KOPT-K1 (cell line): ENCODE data around the gene TGFB2.

Experiments used
- H3K27ac ChIP-seq: fragments of 200-600 bp; sonication (generic); 2 replicates; pipeline ENCODE4 v1.5.1; 2016; ENCODE audit warnings: antibody characterized with exemption, mild to moderate bottlenecking, low read depth, low read length; ENCODE audit not compliant: poor library complexity, severe bottlenecking
- H3K36me3 ChIP-seq: fragments of 200-600 bp; sonication (generic); 2 replicates; pipeline ENCODE4 v1.5.1; 2017; ENCODE audit warnings: antibody characterized with exemption, mild to moderate bottlenecking, low read length, moderate library complexity; ENCODE audit not compliant: insufficient read depth
- H3K9me3 ChIP-seq: fragments of 200-600 bp; sonication (generic); 2 replicates; pipeline ENCODE4 v1.5.1; 2017; ENCODE audit warnings: antibody characterized with exemption, low read length, mild to moderate bottlenecking; ENCODE audit not compliant: insufficient read depth, poor library complexity, severe bottlenecking

The TGFB2 gene

GRCh38 chr1:218344814-218345672 is at the start of gene TGFB2:
TSS of gene TGFB2 (plus strand) at chr1:218345336. CDS start at chr1:218346702, 1,366 bp downstream.
- Histone ChIP-seq H3K27ac (no peak within 1 kb of the TSS), H3K36me3 (no peaks in the 10 kb centered on the region), H3K9me3 (no peaks in the 10 kb centered on the region)

- Histone ChIP-seq H3K27ac (no peak overlapping the region), H3K9me3 (no peaks in the 10 kb centered on the region), H3K36me3 (peaks cover 23% of the 10 kb centered on the region)
Measured at GRCh38 chr1:218296162-218296561, 49.0 kb upstream of the TGFB2 start.

- Histone ChIP-seq H3K27ac (no peak overlapping the region), H3K36me3 (peaks cover 33% of the 10 kb centered on the region), H3K9me3 (no peaks in the 10 kb centered on the region)
Measured at GRCh38 chr1:218297461-218297860, 47.7 kb upstream of the TGFB2 start.

GRCh38 chr1:218297867-218298266 is 47.3 kb upstream of the TGFB2 start:
- Histone ChIP-seq H3K36me3 (peaks cover 37% of the 10 kb centered on the region), H3K9me3 (no peaks in the 10 kb centered on the region), H3K27ac (no peak overlapping the region)

GRCh38 chr1:218298398-218298797 is 46.7 kb upstream of the TGFB2 start:
- Histone ChIP-seq H3K9me3 (no peaks in the 10 kb centered on the region), H3K36me3 (peaks cover 43% of the 10 kb centered on the region), H3K27ac (no peak overlapping the region)

- H3K27ac ChIP-seq = no peak overlapping the region
- H3K9me3 ChIP-seq = no peaks in the 10 kb centered on the region
- peaks cover 42% of the 10 kb centered on the region for H3K36me3 ChIP-seq
Measured at GRCh38 chr1:218299416-218299815, 45.7 kb upstream of the TGFB2 start.

GRCh38 chr1:218301217-218301616 is 43.9 kb upstream of the TGFB2 start:
- no peaks in the 10 kb centered on the region for H3K9me3 ChIP-seq
- no peak overlapping the region for H3K27ac ChIP-seq
- peaks cover 47% of the 10 kb centered on the region for H3K36me3 ChIP-seq

- Histone ChIP-seq H3K27ac (no peak overlapping the region), H3K9me3 (no peaks in the 10 kb centered on the region), H3K36me3 (peaks cover 51% of the 10 kb centered on the region)
Measured at GRCh38 chr1:218302155-218302554, 43.0 kb upstream of the TGFB2 start.

- Histone ChIP-seq H3K36me3 (peaks cover 63% of the 10 kb centered on the region), H3K27ac (no peak overlapping the region), H3K9me3 (no peaks in the 10 kb centered on the region)
Measured at GRCh38 chr1:218303176-218303879, 41.8 kb upstream of the TGFB2 start.

- Histone ChIP-seq H3K9me3 (no peaks in the 10 kb centered on the region), H3K36me3 (peaks cover 74% of the 10 kb centered on the region), H3K27ac (no peak overlapping the region)
Measured at GRCh38 chr1:218304281-218305039, 40.7 kb upstream of the TGFB2 start.

- no peaks in the 10 kb centered on the region for H3K9me3 ChIP-seq
- H3K36me3 ChIP-seq = peaks cover 74% of the 10 kb centered on the region
- no peak overlapping the region for H3K27ac ChIP-seq
Measured at GRCh38 chr1:218305472-218306064, 39.6 kb upstream of the TGFB2 start.

- Histone ChIP-seq H3K9me3 (no peaks in the 10 kb centered on the region), H3K27ac (no peak overlapping the region), H3K36me3 (peaks cover 47% of the 10 kb centered on the region)
Measured at GRCh38 chr1:218312509-218312908, 32.6 kb upstream of the TGFB2 start.

GRCh38 chr1:218314316-218314715 is 30.8 kb upstream of the TGFB2 start:
- no peak overlapping the region for H3K27ac ChIP-seq
- no peaks in the 10 kb centered on the region for H3K9me3 ChIP-seq
- H3K36me3 ChIP-seq = peaks cover 39% of the 10 kb centered on the region

GRCh38 chr1:218315638-218316037 is 29.5 kb upstream of the TGFB2 start:
- Histone ChIP-seq H3K27ac (no peak overlapping the region), H3K9me3 (no peaks in the 10 kb centered on the region), H3K36me3 (peaks cover 42% of the 10 kb centered on the region)

GRCh38 chr1:218317061-218317460 is 28.1 kb upstream of the TGFB2 start:
- no peaks in the 10 kb centered on the region for H3K9me3 ChIP-seq
- peaks cover 35% of the 10 kb centered on the region for H3K36me3 ChIP-seq
- no peak overlapping the region for H3K27ac ChIP-seq
